HEK293 (cell line): Measurements from ENCODE around the gene ARFGEF2.

Source experiments
- CTCF ChIA-PET: fragments of 350-600 bp; formaldehyde crosslinking; extraction: SDS; loops from one replicate; lab custom pipeline; 2021; ENCODE audit warnings: antibody characterized with exemption; lab: Yijun Ruan, JAX
- POLR2A ChIA-PET: fragments of 300-600 bp; formaldehyde crosslinking; extraction: SDS; loops from one replicate; lab custom pipeline; 2020; ENCODE audit warnings: antibody characterized with exemption, inconsistent platforms; lab: Yijun Ruan, JAX
- H3K27ac ChIP-seq: fragments of 200-500 bp; sonication (Bioruptor generic); 2 replicates; pipeline ENCODE4 v1.5.1; 2014; ENCODE audit warnings: low read depth, low read length, control low read depth, inconsistent platforms; ENCODE audit errors: extremely low read depth
- H3K36me3 ChIP-seq, 2 experiments: fragments of 200-500 bp in 1 of 2; sonication (Bioruptor generic) in 1 of 2; 1 replicate in 1 of 2; 2 replicates in 1 of 2; pipeline ENCODE4 v1.5.1; 2014 to 2017; ENCODE audit warnings: inconsistent platforms in 2 of 2, low read length in 2 of 2; ENCODE audit not compliant: control insufficient read depth in 2 of 2, insufficient read depth in 1 of 2
- H3K4me1 ChIP-seq: fragments of 200-500 bp; sonication (Bioruptor generic); 2 replicates; pipeline ENCODE4 v1.5.1; 2014; ENCODE audit warnings: mild to moderate bottlenecking, low read length, inconsistent platforms; ENCODE audit not compliant: control insufficient read depth, insufficient read depth
- H3K4me3 ChIP-seq: 2 replicates; pipeline ENCODE4 v1.5.1; 2011; ENCODE audit warnings: low read depth, mild to moderate bottlenecking, control low read depth, low read length, moderate library complexity
- H3K9me3 ChIP-seq: fragments of 200-500 bp; sonication (Bioruptor generic); 2 replicates; pipeline ENCODE4 v1.5.1; 2014; ENCODE audit warnings: low read depth, low read length, inconsistent platforms; ENCODE audit not compliant: control insufficient read depth, insufficient read depth
- OSR2 ChIP-seq: fragments of 450-650 bp; formaldehyde crosslinking; IDR thresholded peaks from 2 replicates; pipeline ENCODE4 v1.5.1; 2016; ENCODE audit warnings: missing biosample characterization, missing genetic modification characterization
- OVOL3 ChIP-seq: fragments of 450-650 bp; formaldehyde crosslinking; IDR thresholded peaks from 2 replicates; pipeline ENCODE4 v1.5.1; 2016; ENCODE audit warnings: missing biosample characterization, missing genetic modification characterization
- PRDM4 ChIP-seq: fragments of 450-650 bp; formaldehyde crosslinking; IDR thresholded peaks from 2 replicates; pipeline ENCODE4 v1.5.1; 2017; ENCODE audit warnings: missing biosample characterization, missing genetic modification characterization
- ZBTB10 ChIP-seq: fragments of 450-650 bp; formaldehyde crosslinking; IDR thresholded peaks from 2 replicates; pipeline ENCODE4 v1.5.1; 2016; ENCODE audit warnings: missing biosample characterization, missing genetic modification characterization
- ZBTB17 ChIP-seq: fragments of 450-650 bp; formaldehyde crosslinking; IDR thresholded peaks from 2 replicates; pipeline ENCODE4 v1.5.1; 2016; ENCODE audit warnings: missing biosample characterization, missing genetic modification characterization
- ZNF18 ChIP-seq: fragments of 450-650 bp; formaldehyde crosslinking; IDR thresholded peaks from 2 replicates; pipeline ENCODE4 v1.5.1; 2016; ENCODE audit warnings: missing biosample characterization, missing genetic modification characterization
- ZNF26 ChIP-seq: fragments of 450-650 bp; formaldehyde crosslinking; IDR thresholded peaks from 2 replicates; pipeline ENCODE4 v1.5.1; 2016; ENCODE audit warnings: missing biosample characterization, missing genetic modification characterization
- ZNF280C ChIP-seq: fragments of 450-650 bp; formaldehyde crosslinking; IDR thresholded peaks from 2 replicates; pipeline ENCODE4 v1.5.1; 2016; ENCODE audit warnings: missing biosample characterization, missing genetic modification characterization
- ZNF391 ChIP-seq: fragments of 450-650 bp; formaldehyde crosslinking; IDR thresholded peaks from 2 replicates; pipeline ENCODE4 v1.5.1; 2016; ENCODE audit warnings: low read depth, missing biosample characterization, missing genetic modification characterization, borderline replicate concordance
- ZNF449 ChIP-seq: fragments of 450-650 bp; formaldehyde crosslinking; IDR thresholded peaks from 2 replicates; pipeline ENCODE4 v1.5.1; 2017; ENCODE audit warnings: missing biosample characterization, mild to moderate bottlenecking, missing genetic modification characterization, moderate library complexity
- ZNF473 ChIP-seq: fragments of 450-650 bp; formaldehyde crosslinking; IDR thresholded peaks from 2 replicates; pipeline ENCODE4 v1.5.1; 2017; ENCODE audit warnings: missing biosample characterization, missing genetic modification characterization
- ZNF560 ChIP-seq: fragments of 450-650 bp; formaldehyde crosslinking; IDR thresholded peaks from 2 replicates; pipeline ENCODE4 v1.5.1; 2017; ENCODE audit warnings: missing biosample characterization, missing genetic modification characterization, borderline replicate concordance
- ZNF664 ChIP-seq: fragments of 450-650 bp; formaldehyde crosslinking; IDR thresholded peaks from 2 replicates; pipeline ENCODE4 v1.5.1; 2016; ENCODE audit warnings: missing biosample characterization, missing genetic modification characterization
- ZNF704 ChIP-seq: fragments of 450-650 bp; formaldehyde crosslinking; IDR thresholded peaks from 2 replicates; pipeline ENCODE4 v1.5.1; 2016; ENCODE audit warnings: missing biosample characterization, missing genetic modification characterization
- ZNF785 ChIP-seq: fragments of 450-650 bp; formaldehyde crosslinking; IDR thresholded peaks from 2 replicates; pipeline ENCODE4 v1.5.1; 2016; ENCODE audit warnings: missing biosample characterization, missing genetic modification characterization

Gene ARFGEF2

GRCh38 chr20:48944663-48945297 lies 23.3 kb downstream of the ARFGEF2 start:
- H3K4me1 ChIP-seq = no peaks in the 10 kb centered on the region; the same call in 1 of the 2 replicates
- CTCF ChIA-PET = interaction anchor here (0.8 kb wide), 1 partner anchor 64 kb away, joined by 3 read pairs; no protein-coding TSS in a partner anchor
- H3K4me3 ChIP-seq = no peak overlapping the region
- POLR2A ChIA-PET = no interaction called here
- H3K9me3 ChIP-seq = no peaks in the 10 kb centered on the region
- peaks cover 0 to 57% of the 10 kb centered on the region in 2 experiments; a peak in 2 of 3 replicates for H3K36me3 ChIP-seq
- no peak overlapping the region for H3K27ac ChIP-seq
- TF ChIP-seq ZNF391 (tag by site-specific recombination) = no peak
- TF ChIP-seq ZNF704 (tag by site-specific recombination) = no peak
- no peak for TF ChIP-seq ZNF26 (tag by site-specific recombination)
- TF ChIP-seq, all 188 proteins: peak for 0

GRCh38 chr20:48945840-48946514 lies 24.5 kb downstream of the ARFGEF2 start:
- ChIA-PET CTCF (interaction anchor here (0.7 to 1.3 kb wide), 3 partner anchors 288 to 326 kb away, joined by 3 to 5 read pairs (median 4); no protein-coding TSS in a partner anchor), POLR2A (no interaction called here)
- H3K9me3 ChIP-seq = no peaks in the 10 kb centered on the region
- H3K27ac ChIP-seq = no peak overlapping the region
- H3K4me3 ChIP-seq = no peak overlapping the region
- peaks cover 0 to 63% of the 10 kb centered on the region in 2 experiments; a peak in 2 of 3 replicates for H3K36me3 ChIP-seq
- no peaks in the 10 kb centered on the region; the same call in 1 of the 2 replicates for H3K4me1 ChIP-seq
- no peak for TF ChIP-seq ZBTB10
- no peak for TF ChIP-seq ZNF473 (tag by site-specific recombination)
- peak; percentile 78 for TF ChIP-seq OSR2 (tag by site-specific recombination)
- no peak for TF ChIP-seq OVOL3 (tag by site-specific recombination)
- TF ChIP-seq ZNF18 (tag by site-specific recombination) = no peak
- TF ChIP-seq ZNF785 (tag by site-specific recombination) = no peak
- peak; percentile 82 for TF ChIP-seq ZBTB17 (tag by site-specific recombination)
- TF ChIP-seq PRDM4 (tag by site-specific recombination) = no peak
- TF ChIP-seq ZNF664 (tag by site-specific recombination) = 0 out of 2 replicates have a peak, but pooled peaks have one; percentile 19
- TF ChIP-seq ZNF449 (tag by site-specific recombination) = no peak
- TF ChIP-seq ZNF280C = no peak
- no peak for TF ChIP-seq ZNF560
